Dedifferentiated amniotic fluid mesenchymal stem cell (primary cell): ENCODE data around the gene AGMO.
"Not testable (repeated sequence)": the region's sequence is repeated elsewhere in the genome, so short reads cannot be mapped to it uniquely, and the experiment has no call there.

Source experiments
- DNase-seq: peaks from one replicate; pipeline ENCODE4 v3.0.0-alpha.2; 2016; ENCODE audit errors: extremely low spot score

AGMO gene

DNA sequence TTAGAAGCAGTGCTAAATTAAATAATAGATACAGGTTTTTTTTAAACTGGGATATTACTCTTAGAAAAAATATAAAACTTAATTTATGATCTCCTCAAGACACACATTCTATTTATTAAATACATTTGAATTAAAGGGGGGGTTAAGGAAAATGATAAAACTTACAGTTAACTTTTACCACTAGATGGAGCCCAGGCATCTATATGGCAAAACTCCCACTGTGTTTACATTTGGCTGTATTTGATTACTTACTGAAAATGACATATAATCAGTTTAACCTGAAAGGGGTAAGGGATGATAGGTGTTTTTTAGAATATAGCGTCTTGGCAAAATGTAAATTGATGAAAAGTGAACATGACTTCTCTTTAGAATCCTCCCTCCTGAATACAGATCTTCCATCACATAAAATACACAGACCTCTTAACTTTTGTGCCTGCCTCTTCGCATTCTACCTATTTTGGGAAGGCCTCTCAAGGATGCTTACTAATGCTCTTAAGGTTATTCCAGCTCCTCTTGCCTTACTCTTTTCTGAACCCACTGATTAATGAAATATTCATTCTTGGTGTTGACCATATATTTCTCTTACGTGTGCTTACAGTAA, 235.7 kb downstream of the AGMO start:
- peak; percentile 25 for DNase-seq

DNA sequence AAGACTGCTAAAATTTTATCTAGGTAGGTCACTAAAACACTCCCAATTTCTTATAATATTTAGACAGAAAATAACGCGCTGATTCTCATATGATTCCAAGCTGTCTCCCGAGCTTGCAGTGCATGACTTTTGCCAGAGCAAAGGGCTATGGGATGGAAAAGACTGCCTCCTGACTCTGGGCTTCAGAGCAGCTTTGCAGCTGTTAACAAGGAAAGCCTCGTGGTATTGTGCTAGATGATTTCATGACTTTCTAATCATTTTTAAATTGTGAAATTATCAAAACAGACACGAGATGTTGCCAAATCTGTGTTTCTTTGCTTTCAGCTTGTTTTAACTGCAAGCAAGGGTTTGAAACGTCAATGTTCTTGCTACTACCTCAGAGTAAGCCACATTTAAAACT, 238.3 kb downstream of the AGMO start:
- DNase-seq: no peak

DNA sequence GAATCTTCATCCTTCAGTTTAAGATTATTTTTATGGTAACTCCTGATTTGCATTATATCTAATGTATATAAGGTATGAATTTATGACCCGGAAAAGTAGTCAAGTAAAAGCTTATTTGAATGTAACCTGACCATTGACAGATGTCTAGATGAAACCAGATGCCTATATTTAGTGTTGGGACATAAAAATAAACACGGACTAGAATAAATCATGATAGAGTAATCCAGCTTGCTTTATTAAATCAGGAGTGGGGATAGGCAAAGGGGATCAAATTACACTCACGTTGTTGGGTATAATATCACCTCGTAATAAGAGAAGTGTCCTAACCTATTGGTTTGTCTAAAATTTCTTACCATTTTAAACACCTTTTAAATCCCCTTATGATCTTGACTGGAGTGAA, 244.6 kb downstream of the AGMO start:
- no peak for DNase-seq

DNA sequence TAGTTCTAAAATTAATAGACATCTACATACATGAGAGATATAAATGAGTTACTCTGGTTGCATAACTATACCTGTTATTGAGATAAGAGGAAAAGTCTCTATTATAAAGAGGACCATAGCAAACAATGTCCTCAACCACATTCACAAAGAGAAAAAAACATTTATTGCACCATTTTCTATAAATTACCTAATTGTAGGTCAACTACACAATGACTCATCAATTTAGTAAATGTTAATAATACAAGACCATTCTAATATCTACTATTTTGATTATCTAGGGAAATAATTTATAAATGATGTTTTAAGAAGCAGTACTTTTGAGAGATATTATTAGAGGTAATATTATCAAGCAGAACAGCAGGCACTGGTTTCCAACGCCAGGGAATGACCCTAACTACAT, 246.1 kb downstream of the AGMO start:
- DNase-seq: no peak

DNA sequence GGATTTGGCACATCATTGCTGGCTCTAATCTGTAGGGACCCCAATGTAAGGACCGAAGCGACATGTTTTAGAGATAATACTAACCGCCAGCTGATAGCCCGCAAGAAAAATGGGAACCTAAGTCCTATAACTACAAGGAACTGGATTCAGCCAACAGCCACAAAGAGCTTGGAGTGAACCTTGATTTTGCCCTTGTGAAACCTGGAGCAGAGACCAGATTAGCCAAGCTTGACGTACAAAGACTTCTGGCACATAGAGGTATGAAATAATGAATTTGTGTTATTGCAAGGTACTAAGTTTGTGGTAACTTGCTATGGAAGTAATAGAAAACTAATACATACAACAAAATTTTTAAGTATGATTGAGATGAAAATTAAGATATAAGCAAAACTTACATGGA, 246.9 kb downstream of the AGMO start:
- DNase-seq: no peak

DNA sequence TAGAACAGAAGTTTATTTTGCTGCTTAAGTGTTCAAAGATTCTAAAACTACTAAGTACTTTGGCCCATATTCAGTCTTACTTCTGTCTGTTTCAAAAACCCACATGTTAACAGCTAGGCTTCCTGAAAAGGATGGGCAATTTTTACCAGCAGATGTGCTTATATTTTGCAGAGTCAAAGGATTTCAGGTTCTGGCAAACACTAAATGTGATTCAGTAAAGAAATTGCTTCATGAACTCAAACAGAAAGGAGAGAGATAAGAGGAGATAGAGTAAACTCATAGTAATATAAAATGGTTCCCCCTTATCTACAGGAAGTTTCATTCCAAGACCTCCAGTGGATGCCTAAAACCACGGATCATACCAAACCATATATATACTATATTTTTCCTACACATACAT, 248.5 kb downstream of the AGMO start:
- no peak for DNase-seq

DNA sequence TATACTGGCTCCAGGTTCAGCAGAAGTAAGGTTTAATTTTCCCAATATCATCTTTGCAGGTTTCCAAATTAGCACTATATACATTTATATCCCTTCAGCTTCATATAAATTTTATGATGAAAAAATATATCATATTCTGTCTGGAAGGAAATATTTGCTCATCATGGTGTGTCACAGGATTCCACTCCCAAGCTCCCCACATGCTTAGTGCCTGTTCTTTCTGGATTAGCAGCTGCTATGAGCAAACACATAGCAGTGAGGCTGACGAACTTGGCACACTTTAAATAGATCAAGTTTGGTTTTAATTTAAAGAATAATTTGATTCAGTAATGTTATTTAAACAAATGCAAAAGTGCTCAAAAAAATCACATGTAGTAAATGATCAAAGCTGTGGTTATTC, 251.9 kb downstream of the AGMO start:
- DNase-seq: no peak

DNA sequence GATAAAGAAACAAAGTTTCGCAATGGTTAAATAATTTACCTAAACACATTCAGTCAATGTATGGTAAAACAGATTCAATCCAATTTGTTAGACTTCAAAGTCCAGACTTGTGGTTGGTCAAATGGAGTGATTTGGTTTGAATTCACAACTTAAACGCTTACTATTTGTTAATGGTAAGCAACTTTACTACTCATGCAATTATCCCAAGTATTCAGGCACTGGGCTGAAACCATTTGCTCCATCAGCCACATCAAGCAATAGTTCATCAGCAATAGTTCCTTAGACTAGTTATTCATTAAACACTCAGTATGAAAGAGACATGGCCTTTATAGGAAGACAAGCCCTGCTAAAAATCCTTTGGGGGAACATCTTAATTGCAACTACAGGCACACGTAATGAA, 253.0 kb downstream of the AGMO start:
- DNase-seq: no peak

DNA sequence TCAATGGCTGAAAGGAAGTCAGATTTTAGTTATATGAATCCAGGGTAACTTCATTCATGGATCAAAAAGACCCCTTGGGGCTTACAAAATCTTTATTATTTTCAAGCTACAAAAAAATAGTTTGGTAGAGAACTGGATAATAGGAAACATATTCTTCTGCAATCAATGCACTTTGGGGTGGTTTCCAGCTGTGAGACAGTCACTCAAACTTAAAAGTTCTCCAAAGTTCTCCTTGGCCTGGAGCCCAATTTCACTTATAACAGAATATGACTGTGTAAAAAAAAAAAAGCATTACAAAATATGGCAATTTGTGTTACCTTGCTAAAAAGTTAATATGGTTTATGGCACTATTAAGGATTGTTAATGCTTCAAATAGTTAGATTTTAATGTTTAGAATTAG, 255.5 kb downstream of the AGMO start:
- no peak for DNase-seq

DNA sequence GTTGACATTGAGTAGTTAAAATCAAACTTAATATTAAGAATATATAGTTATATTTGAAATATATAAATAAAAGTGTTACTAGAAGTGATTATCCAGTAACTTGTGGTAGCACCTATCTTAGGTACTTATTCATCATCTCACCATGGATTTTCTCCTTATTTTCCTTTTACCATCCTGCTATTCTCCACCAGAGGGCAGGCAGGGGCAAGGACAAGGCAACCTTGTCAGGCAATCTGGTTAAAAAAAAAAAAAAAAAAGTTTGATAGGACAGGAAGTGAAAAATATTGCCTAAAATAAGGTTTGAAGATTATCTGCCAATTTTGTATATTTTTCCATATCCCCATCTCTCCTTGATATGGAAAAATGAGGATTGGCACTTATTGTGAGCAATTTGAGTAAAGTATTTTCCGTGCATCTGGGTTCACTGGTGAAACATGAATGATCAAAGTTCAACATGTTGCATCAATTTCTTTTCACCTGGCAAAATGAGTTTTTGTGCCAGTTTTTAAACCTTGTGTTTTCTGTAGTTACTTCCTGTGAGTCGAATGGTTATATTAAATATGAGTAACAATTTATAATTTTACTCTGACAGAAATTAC, 256.7 kb downstream of the AGMO start:
- peak; percentile 63 for DNase-seq

DNA sequence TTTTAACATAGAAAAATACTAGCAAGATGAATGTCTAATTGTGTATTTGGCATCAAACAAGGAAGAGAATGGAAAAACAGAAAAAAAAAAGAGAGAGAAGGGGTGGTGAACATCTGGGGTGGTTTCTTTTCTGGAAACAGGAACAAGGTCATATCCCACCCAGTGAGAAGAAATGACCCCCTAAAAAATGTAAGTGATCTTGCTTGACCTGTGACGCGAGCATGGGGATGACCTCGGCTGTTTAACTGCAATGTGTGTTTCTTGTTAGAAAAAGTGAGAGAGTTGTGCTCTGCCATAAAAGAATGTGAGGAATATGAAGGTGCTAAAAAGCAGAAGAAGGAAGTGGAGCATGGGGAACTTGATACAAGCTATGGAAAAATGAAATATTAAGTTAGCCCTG, 258.5 kb downstream of the AGMO start:
- DNase-seq: no peak

DNA sequence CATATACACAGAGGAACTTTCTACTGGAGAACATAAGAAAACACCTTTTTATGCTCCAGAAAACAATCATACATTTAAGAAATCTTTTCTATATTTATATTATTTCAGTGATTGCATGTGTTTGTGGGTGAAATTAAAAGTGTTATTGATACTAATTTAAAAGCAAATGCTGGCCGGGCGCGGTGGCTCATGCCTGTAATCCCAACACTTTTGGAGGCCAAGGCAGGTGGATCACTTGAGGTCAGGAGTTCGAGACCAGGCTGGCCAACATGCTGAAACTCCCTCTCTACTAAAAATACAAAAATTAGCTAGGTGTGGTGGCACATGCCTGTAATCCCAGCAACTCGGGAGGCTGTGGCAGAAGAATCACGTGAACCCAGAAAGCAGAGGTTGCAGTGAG, 260.8 kb downstream of the AGMO start:
- not testable (repeated sequence) for DNase-seq

DNA sequence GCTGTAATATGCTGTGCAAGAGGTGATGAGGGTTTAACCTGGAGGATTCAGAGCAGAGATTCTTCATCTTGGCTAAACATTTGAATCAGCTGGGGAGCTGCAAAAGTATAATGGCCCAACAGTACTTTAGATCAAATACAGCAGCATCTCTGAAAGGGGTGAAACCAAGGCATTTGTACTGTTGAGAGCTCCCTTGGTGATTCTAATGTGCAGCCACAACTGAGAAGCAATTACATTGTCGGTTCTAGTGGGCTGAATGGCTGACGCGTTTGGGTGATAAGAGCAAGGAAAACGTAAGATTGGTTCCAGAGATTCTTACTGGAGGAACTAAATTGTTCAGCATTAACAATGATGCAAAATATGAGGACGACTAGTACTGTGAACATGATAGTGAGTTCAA, 269.7 kb downstream of the AGMO start:
- DNase-seq: no peak

DNA sequence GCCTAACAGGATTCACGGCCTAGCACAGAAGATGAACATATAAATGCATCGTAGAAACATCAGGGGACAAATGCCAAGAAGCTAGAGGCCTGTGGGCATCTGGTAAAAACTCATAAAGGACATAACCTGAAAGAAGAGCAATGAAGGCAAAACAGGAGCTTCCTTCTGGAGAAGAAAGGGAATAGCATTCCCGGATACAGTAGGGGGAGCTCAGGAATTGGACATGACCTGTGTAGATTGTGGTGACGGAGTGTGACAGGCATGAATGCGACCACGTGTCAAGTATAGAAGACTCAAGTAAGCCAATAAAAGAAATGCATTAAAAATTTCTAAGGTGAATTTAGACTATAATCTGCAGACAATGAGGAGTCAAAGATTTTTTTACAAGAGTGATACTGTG, 270.1 kb downstream of the AGMO start:
- DNase-seq: no peak

DNA sequence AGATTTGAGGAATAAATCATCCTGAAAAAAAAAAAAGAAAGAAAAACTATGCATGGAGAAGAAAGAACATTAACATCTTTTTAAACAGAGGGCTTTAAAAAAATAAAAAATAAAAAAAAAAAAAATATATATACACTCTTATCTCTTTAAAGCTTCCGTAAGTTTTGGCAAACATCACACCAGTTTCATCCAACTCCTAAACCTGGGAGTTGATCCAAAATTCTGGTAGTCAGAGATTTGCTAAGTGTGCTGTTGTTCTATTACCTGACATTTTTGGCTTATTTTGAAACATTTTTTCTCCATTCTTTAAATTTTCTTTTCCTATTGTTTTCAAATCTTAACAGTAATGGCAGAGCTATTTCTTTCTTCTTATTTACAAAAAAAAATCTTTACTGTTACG, 273.1 kb downstream of the AGMO start:
- DNase-seq: no peak

DNA sequence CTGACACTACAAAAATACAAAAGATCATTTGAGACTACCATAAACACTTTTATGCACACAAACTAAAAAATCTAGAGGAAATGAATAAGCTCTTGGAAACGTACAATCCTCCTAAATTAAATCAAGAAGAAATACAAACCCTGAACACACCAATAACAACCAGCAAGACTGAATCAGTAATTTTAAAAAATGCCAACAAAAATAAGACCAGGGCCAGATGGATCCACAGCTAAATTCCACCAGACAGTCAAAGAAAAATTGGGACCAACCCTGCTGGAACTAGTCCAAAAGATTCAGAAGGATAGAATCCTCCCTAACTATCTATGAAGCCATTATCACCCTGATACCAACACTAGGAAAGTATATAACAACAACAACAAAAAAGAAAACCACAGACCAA, 277.4 kb downstream of the AGMO start:
- DNase-seq: no peak

DNA sequence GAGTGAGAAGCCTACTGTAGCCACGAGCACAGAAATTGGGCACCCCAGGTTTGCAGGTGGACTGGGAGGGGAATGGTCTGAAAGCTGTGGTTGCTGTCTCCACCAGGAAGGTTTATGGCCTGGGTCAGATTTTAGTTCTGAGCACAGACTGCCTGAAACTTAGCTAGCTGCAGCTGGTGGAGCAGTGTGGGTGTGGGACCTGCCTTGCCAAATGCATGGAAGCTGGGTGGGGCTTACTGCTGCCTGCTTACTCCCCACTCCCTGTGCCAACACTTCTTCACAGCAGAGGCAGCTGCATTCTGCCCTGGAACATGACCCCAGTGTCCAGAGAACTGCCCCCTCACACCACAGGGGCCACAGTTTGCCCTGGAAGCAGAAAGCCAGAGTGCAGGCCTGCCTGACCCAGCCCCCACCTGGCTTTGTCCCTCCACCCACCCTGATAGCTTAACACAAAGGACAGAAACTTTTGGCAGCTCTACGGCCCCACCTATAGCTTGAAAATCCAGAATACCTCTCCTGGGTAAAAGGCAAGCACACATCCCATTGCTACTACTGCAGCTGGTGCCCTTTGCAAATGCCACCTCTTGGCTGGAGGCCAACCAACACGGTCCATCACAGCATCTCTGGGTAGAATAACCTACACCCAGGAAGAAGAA, 281.6 kb downstream of the AGMO start:
- DNase-seq: peak; percentile 21

DNA sequence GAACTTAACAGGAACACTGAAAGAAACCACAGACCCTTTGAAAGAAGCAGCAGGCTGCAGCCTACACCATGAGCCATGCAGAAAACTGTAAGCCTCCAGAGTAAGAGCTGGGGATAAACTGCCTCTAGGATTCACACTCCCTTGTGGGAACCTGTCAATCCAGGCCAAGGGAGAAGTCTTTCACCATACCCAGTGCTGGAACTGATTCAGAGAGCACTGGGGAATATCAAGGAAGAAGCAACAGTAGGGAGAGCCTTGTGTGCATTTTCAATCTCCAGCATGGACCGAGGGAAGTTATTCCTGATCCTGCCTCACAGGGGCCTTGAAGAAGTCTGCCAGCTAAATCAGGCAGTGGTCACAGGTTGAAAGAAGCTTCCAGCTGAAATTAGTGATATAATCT, 282.2 kb downstream of the AGMO start:
- DNase-seq: no peak

DNA sequence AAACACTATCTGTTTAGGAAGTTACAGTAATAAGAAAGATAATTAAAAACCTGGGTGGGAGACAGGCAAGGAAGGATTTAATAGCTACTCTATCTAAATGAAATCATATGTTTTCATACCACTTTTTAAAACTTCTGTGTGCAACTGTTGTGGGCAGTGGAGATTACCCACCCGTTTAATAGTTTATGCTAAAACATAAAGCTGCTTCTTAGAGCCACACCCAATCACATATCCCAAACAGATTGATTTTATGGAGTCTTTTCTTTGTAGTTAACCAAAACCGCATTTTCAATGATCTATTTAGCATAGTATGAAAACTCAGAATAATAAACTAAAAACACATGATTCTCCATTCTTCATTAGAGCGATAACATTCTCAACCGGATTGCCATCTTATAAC, 304.1 kb downstream of the AGMO start:
- DNase-seq: no peak

DNA sequence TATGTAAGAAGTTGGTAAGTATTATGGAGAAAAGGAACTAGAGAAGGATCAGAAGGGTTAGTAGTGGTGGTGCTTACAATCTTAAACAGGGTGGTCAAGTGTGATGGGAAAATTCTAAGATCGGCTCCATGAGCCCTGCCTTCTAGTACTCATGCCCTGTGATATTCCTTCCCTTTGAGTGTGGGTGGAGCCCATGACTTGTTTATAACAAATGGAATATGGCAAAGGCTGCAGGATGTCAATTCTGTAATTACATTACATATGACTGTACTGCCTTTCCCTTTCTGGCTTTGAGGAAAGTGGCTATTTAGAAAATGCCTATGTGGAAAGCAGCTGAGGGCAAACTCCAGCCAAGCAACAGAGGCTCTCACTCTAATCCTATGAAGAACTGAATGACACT, 309.6 kb downstream of the AGMO start:
- DNase-seq: no peak

DNA sequence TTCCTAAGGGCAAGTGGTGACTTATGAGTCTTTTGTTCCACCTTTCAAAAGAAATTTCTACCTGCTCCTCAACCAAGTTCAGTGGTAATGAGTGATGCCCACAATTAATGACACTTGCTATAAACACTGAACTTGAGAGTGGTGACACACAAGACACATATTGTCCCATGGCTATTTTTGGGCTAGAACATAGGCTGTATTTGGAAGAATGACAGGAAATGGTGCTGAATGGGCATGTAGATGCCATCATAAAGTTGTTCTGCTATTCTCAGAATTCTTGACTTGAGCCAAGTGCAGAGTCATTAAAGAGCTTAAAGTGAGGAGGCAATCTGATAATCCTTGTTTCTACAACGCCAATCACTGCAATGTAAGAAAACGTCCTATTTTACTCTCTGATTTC, 313.3 kb downstream of the AGMO start:
- DNase-seq: no peak

DNA sequence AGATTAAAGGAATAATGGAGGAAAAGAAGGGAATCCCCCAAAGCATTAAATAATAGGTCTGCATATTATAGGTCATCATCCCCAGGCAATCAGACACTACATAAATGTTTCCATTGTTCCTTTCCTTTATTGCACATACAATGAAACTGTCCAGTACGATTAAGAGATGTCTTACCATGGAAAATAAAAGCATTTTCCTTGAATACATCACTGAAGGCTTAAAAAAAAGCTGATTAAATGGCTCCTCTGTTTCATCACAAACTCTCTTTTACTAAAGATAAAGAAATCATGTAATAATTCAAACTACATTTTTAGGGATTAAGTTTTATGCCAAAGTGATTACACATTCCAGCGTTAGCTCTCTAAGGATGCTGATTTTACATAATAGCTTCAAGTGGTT, 316.0 kb downstream of the AGMO start:
- DNase-seq: no peak

DNA sequence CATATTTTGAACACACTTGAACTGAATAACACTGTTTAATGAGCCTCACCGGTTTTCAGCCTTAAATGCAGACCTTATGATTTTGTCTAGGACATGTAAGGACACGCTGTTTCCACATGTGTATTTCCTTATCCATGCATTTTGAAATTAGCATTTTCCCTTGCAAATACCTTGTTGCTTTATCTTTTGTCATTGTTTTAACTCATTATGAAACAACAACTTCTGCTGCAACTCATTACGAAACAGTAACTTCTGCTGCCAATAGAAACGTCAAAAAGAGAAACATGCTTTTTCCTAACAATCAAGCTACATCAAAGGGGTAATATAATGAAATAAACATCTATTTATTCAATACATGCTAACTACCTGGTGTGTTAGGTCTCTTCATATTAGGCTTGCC, 322.0 kb downstream of the AGMO start:
- no peak for DNase-seq

DNA sequence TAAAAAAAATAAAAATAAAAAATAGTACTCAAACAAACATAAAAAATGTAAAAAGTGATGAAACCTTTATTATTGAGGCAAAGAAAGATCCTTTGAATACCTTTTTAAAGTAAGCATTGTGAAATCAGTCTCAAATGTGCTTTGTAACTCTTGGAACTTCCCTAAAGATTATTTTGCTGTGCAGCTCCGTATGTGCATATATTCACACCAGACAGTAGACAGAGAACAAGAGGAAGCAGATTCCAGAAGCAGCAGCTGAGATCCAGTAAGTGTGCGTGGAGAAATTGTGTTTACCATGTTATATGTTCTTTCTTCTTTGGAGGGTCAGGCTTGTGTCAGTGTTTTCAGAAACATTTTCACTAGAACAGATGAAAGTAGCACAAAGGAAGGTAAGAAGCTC, 324.9 kb downstream of the AGMO start:
- DNase-seq: no peak
